ENCODE results near the gene PTPRT. TPM values are rescaled to one million over a fixed set of nuclear protein-coding genes. Genes with fewer than 3 reads are reported as not detected.

PTPRT gene
- polyA plus RNA-seq, 3 donors, result not detected

DNA sequence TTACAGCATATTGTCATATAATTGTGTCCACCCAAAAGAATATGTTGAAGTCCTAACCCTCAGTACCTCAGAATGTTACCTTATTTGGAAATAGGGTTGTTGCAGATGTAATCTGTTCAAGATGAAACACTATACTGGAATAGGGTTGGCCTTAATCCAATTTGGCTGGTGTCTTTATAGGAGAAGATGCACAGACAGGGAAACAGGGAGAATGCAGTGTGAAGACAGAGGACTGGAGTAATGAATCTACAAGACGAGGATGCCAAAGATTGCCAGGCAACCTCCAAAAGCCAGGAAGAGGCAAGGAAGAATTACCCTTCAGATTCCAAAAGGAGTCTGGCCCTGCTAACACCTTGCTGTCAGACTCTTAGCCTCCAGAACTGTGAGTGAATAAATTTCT, 482.9 kb downstream of the PTPRT start:
- no peak overlapping the region for H3K27ac Mint-ChIP-seq
- no peak overlapping the region for H3K4me3 ChIP-seq (replicated peaks in 1 of 3; ENCODE audit: low read depth in 2 of 3, low read length in 3 of 3)
- H3K27me3 Mint-ChIP-seq (ENCODE audit: low read depth in 3 of 3), result peaks cover 0 to 4% (median 0%) of the 10 kb centered on the region in 3 donors
- H3K9me3 ChIP-seq (replicated peaks in 1 of 2; ENCODE audit: control insufficient read depth in 1 of 2, insufficient read depth in 1 of 2, low read length in 2 of 2), result peaks cover 13 to 21% of the 10 kb centered on the region in 2 donors
- no peak overlapping the region for H3K27ac ChIP-seq (ENCODE audit: low read depth in 1 of 2, low read length in 2 of 2)
- no peaks in the 10 kb centered on the region for H3K79me2 ChIP-seq (ENCODE audit: insufficient read depth, low read length)
- H3K27me3 ChIP-seq (ENCODE audit: control insufficient read depth in 2 of 2, insufficient read depth in 2 of 2, low read length in 2 of 2), result no peaks in the 10 kb centered on the region
- no peaks in the 10 kb centered on the region for H3K36me3 ChIP-seq (replicated peaks in 1 of 2; ENCODE audit: control insufficient read depth in 1 of 2, insufficient read depth in 2 of 2, low read length in 2 of 2)
- intact Hi-C loops (cut with micrococcal nuclease), result no loop called here
- no peak overlapping the region for H3K4me2 ChIP-seq (replicated peaks; ENCODE audit: extremely low read depth, low read length, poor library complexity, severe bottlenecking)
- WGBS (ENCODE audit: insufficient coverage), result no CpG with 5 or more reads among the region's 1 CpG
- no peak for DNase-seq
- no peak overlapping the region for H2AFZ ChIP-seq (ENCODE audit: insufficient read depth, low read depth, low read length, poor library complexity, severe bottlenecking)
- no peaks in the 10 kb centered on the region for H3K4me1 ChIP-seq (ENCODE audit: control insufficient read depth in 1 of 2, insufficient read depth in 2 of 2, low read length in 2 of 2)
- H4K20me1 ChIP-seq (ENCODE audit: insufficient read depth, low read length), result no peaks in the 10 kb centered on the region
- no peaks in the 10 kb centered on the region for H3K4me1 Mint-ChIP-seq
- H3K4me3 Mint-ChIP-seq, result no peak overlapping the region
- no peaks in the 10 kb centered on the region for H3K36me3 Mint-ChIP-seq
- H3K9ac ChIP-seq (ENCODE audit: insufficient read depth, low read length, poor library complexity, severe bottlenecking), result no peak overlapping the region
- peaks cover 11 to 32% (median 15%) of the 10 kb centered on the region in 7 donors for H3K9me3 Mint-ChIP-seq
- no peak for TF ChIP-seq CTCF (IDR thresholded peaks at IDR 0.05)

DNA sequence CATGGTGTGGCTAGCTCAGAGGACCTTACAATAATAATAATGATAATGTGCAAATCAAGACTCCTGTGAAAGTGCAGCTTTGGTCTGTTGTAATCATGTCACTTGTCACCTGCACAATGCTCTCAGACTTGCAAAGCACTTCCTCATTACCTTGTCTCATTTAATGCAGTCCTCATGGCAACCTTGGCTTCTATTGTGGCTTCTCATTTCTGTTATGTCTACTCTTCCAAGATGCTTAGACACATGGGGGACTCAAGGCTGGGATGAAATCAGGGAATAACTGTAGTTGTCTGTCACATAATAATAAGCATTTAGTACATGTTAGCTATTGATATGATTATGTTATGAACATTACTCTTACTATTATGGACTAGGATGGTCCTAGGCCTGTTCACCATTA, 484.2 kb downstream of the PTPRT start:
- Histone ChIP-seq H2AFZ (ENCODE audit: insufficient read depth, low read depth, low read length, poor library complexity, severe bottlenecking) (no peak overlapping the region), H3K27me3 (ENCODE audit: control insufficient read depth in 2 of 2, insufficient read depth in 2 of 2, low read length in 2 of 2) (no peaks in the 10 kb centered on the region), H3K9me3 (replicated peaks in 1 of 2; ENCODE audit: control insufficient read depth in 1 of 2, insufficient read depth in 1 of 2, low read length in 2 of 2) (peaks cover 8 to 11% of the 10 kb centered on the region in 2 donors), H3K36me3 (replicated peaks in 1 of 2; ENCODE audit: control insufficient read depth in 1 of 2, insufficient read depth in 2 of 2, low read length in 2 of 2) (no peaks in the 10 kb centered on the region), H3K4me3 (replicated peaks in 1 of 3; ENCODE audit: low read depth in 2 of 3, low read length in 3 of 3) (no peak overlapping the region), H3K4me2 (replicated peaks; ENCODE audit: extremely low read depth, low read length, poor library complexity, severe bottlenecking) (no peak overlapping the region), H4K20me1 (ENCODE audit: insufficient read depth, low read length) (no peaks in the 10 kb centered on the region), H3K79me2 (ENCODE audit: insufficient read depth, low read length) (no peaks in the 10 kb centered on the region), H3K4me1 (ENCODE audit: control insufficient read depth in 1 of 2, insufficient read depth in 2 of 2, low read length in 2 of 2) (no peaks in the 10 kb centered on the region), H3K9ac (ENCODE audit: insufficient read depth, low read length, poor library complexity, severe bottlenecking) (no peak overlapping the region), H3K27ac (ENCODE audit: low read depth in 1 of 2, low read length in 2 of 2) (no peak overlapping the region)
- TF ChIP-seq CTCF (IDR thresholded peaks at IDR 0.05), result no peak
- Mint-ChIP-seq H3K4me3 (no peak overlapping the region), H3K4me1 (no peaks in the 10 kb centered on the region), H3K27me3 (ENCODE audit: low read depth in 3 of 3) (no peaks in the 10 kb centered on the region), H3K36me3 (no peaks in the 10 kb centered on the region), H3K27ac (no peak overlapping the region), H3K9me3 (peaks cover 5 to 22% (median 12%) of the 10 kb centered on the region in 7 donors)
- intact Hi-C loops (cut with micrococcal nuclease), result no loop called here
- no peak for DNase-seq

All from CD14-positive monocyte (primary cell).